H1 (cell line): ENCODE data around the gene GRM7. TPM values are rescaled to one million over a fixed set of nuclear protein-coding genes. Genes with fewer than 3 reads are reported as not detected.

ENCODE experiments used
- CTCF ChIA-PET: fragments of 300-600 bp; sonication (Branson Sonifier 250); formaldehyde crosslinking; loops from one replicate; lab custom pipeline; 2021; ENCODE audit not compliant: partially characterized antibody; lab: Charles Lee
- POLR2A ChIA-PET: fragments of 300-600 bp; sonication (Branson Sonifier 250); formaldehyde crosslinking; loops from one replicate; lab custom pipeline; 2021; ENCODE audit warnings: inconsistent platforms; ENCODE audit not compliant: partially characterized antibody; lab: Charles Lee
- DNase-seq, 2 experiments: peaks; one replicate each; pipeline versions ENCODE4 v3.0.0 to v3.0.0-alpha.2; 2010 to 2022; ENCODE audit warnings: low spot score in 2 of 2, low read depth in 1 of 2, mixed read lengths in 1 of 2
- FAIRE-seq: peaks from 2 replicates; lab custom pipeline; 2011; peaks lifted over from hg19 to GRCh38; lab: Jason Lieb, UNC
- H2AFZ ChIP-seq: 2 replicates; pipeline ENCODE4 v1.8.1; 2012; ENCODE audit warnings: low read length, inconsistent platforms
- H2AK5ac ChIP-seq: 2 replicates; pipeline ENCODE4 v1.6.1; 2013; ENCODE audit warnings: low read depth, low read length
- H2BK120ac ChIP-seq: replicated peaks from 2 replicates; pipeline ENCODE3; 2013; ENCODE audit warnings: low read depth, low read length, inconsistent platforms
- H2BK12ac ChIP-seq: 2 replicates; pipeline ENCODE4 v1.6.1; 2013; ENCODE audit warnings: low read depth, low read length
- H2BK15ac ChIP-seq: 2 replicates; pipeline ENCODE4 v1.6.1; 2013; ENCODE audit warnings: low read length
- H2BK20ac ChIP-seq: 2 replicates; pipeline ENCODE4 v1.6.1; 2013; ENCODE audit warnings: low read length
- H2BK5ac ChIP-seq: 2 replicates; pipeline ENCODE4 v1.6.1; 2013; ENCODE audit warnings: low read depth, low read length
- H3K14ac ChIP-seq: 2 replicates; pipeline ENCODE4 v1.6.1; 2013; ENCODE audit warnings: inconsistent platforms; ENCODE audit not compliant: insufficient read length
- H3K18ac ChIP-seq: 2 replicates; pipeline ENCODE4 v1.6.1; 2013; ENCODE audit warnings: low read length; ENCODE audit errors: extremely low read depth
- H3K23ac ChIP-seq: 2 replicates; pipeline ENCODE4 v1.6.1; 2013; ENCODE audit warnings: inconsistent platforms; ENCODE audit not compliant: insufficient read length
- H3K23me2 ChIP-seq: 2 replicates; pipeline ENCODE4 v1.6.1; 2013; ENCODE audit warnings: low read depth, low read length
- H3K27ac ChIP-seq: 2 replicates; pipeline ENCODE4 v1.6.1; 2011; ENCODE audit warnings: low read depth, low read length, inconsistent platforms
- H3K27me3 ChIP-seq, 4 experiments: replicated peaks in 1 of 4; 1 replicate in 1 of 4; 2 replicates in 3 of 4; pipeline versions ENCODE4 v1.6.1 to v1.8.1; 2011 to 2013; ENCODE audit warnings: low read length in 3 of 4, mild to moderate bottlenecking in 3 of 4, inconsistent platforms in 2 of 4, mixed read lengths in 2 of 4, moderate library complexity in 1 of 4; ENCODE audit not compliant: control insufficient read depth in 3 of 4, insufficient read depth in 3 of 4; ENCODE audit errors: extremely low read depth in 1 of 4
- H3K36me3 ChIP-seq, 4 experiments: 2 replicates each; pipeline versions ENCODE4 v1.6.1 to v1.8.1; 2011 to 2013; ENCODE audit warnings: mild to moderate bottlenecking in 4 of 4, low read length in 3 of 4, moderate library complexity in 2 of 4, control low read depth in 1 of 4, inconsistent platforms in 1 of 4; ENCODE audit not compliant: insufficient read depth in 4 of 4, control insufficient read depth in 2 of 4
- H3K4ac ChIP-seq: replicated peaks from 2 replicates; pipeline ENCODE3; 2013; ENCODE audit warnings: low read length, low read depth, mixed read lengths, inconsistent platforms; ENCODE audit not compliant: insufficient read length
- H3K4me1 ChIP-seq, 4 experiments: replicated peaks in 1 of 4; 1 replicate in 1 of 4; 2 replicates in 3 of 4; pipeline versions ENCODE4 v1.6.1 to v1.8.1; 2011 to 2013; ENCODE audit warnings: low read length in 3 of 4, inconsistent platforms in 2 of 4, mixed read lengths in 1 of 4; ENCODE audit not compliant: insufficient read depth in 4 of 4, control insufficient read depth in 3 of 4
- H3K4me2 ChIP-seq, 2 experiments: 2 replicates each; pipeline versions ENCODE4 v1.6.1 to v1.8.1; 2011 to 2013; ENCODE audit warnings: low read depth in 2 of 2, low read length in 2 of 2, control low read depth in 1 of 2, inconsistent platforms in 1 of 2, mild to moderate bottlenecking in 1 of 2; ENCODE audit not compliant: insufficient read depth in 1 of 2
- H3K4me3 ChIP-seq, 4 experiments: fragments of 200-600, 300-600 bp in 1 of 4; sonication (generic), shearing (Covaris generic), sonication (Bioruptor Twin) in 1 of 4; 2 replicates each; pipeline versions ENCODE4 v1.5.1 to v1.8.1; 2011 to 2016; ENCODE audit warnings: low read length in 4 of 4, low read depth in 3 of 4, control low read depth in 2 of 4, inconsistent platforms in 2 of 4, mild to moderate bottlenecking in 2 of 4, mixed read lengths in 1 of 4, moderate library complexity in 1 of 4; ENCODE audit not compliant: insufficient read depth in 2 of 4; ENCODE audit errors: extremely low read depth in 1 of 4
- H3K56ac ChIP-seq: replicated peaks from 2 replicates; pipeline ENCODE3; 2013; ENCODE audit warnings: low read depth, mild to moderate bottlenecking, mixed read lengths, low read length, inconsistent platforms; ENCODE audit not compliant: insufficient read length
- H3K79me1 ChIP-seq: 2 replicates; pipeline ENCODE4 v1.6.1; 2013; ENCODE audit warnings: low read depth, low read length, control low read depth
- H3K79me2 ChIP-seq, 2 experiments: 2 replicates each; pipeline versions ENCODE4 v1.6.1 to v1.8.1; 2012 to 2013; ENCODE audit warnings: low read length in 2 of 2, mild to moderate bottlenecking in 2 of 2, inconsistent platforms in 1 of 2; ENCODE audit not compliant: insufficient read depth in 2 of 2, control insufficient read depth in 1 of 2
- H3K9ac ChIP-seq, 4 experiments: replicated peaks in 1 of 4; 1 replicate in 1 of 4; 2 replicates in 3 of 4; pipeline versions ENCODE4 v1.6.1 to v1.8.1; 2011 to 2013; ENCODE audit warnings: low read depth in 3 of 4, low read length in 3 of 4, control low read depth in 2 of 4, mild to moderate bottlenecking in 2 of 4, moderate library complexity in 2 of 4, inconsistent platforms in 1 of 4; ENCODE audit errors: extremely low read depth in 1 of 4
- H3K9me3 ChIP-seq, 2 experiments: 2 replicates each; pipeline versions ENCODE4 v1.6.1 to v1.8.1; 2012 to 2013; ENCODE audit warnings: mild to moderate bottlenecking in 2 of 2, moderate library complexity in 2 of 2, control low read depth in 1 of 2, inconsistent platforms in 1 of 2, low read depth in 1 of 2, low read length in 1 of 2, mixed read lengths in 1 of 2; ENCODE audit not compliant: insufficient read depth in 2 of 2
- H4K20me1 ChIP-seq, 2 experiments: replicated peaks in 1 of 2; 2 replicates each; pipeline versions ENCODE3 to v1.8.1; 2011 to 2013; ENCODE audit warnings: inconsistent platforms in 2 of 2, low read length in 2 of 2, mild to moderate bottlenecking in 1 of 2; ENCODE audit not compliant: insufficient read depth in 2 of 2, control insufficient read depth in 1 of 2
- H4K5ac ChIP-seq: 2 replicates; pipeline ENCODE4 v1.6.1; 2013; ENCODE audit warnings: low read length, low read depth, mixed read lengths, inconsistent platforms; ENCODE audit not compliant: insufficient read length
- H4K8ac ChIP-seq: 2 replicates; pipeline ENCODE4 v1.8.0; 2013; ENCODE audit warnings: mild to moderate bottlenecking, moderate library complexity, low read length, inconsistent platforms; ENCODE audit not compliant: insufficient read depth; ENCODE audit errors: extremely low read depth
- H4K91ac ChIP-seq: replicated peaks from 2 replicates; pipeline ENCODE3; 2013; ENCODE audit warnings: low read length, mixed read lengths, inconsistent platforms; ENCODE audit not compliant: insufficient read length
- KDM4A ChIP-seq: IDR thresholded peaks from one replicate; pipeline ENCODE4 v1.7.1; 2012; ENCODE audit warnings: low read depth, mild to moderate bottlenecking, moderate library complexity, low read length, inconsistent platforms; ENCODE audit not compliant: severe bottlenecking
- TAF7 ChIP-seq: optimal IDR thresholded peaks from 2 replicates; pipeline ENCODE3; 2011; ENCODE audit warnings: low read depth, mild to moderate bottlenecking, inconsistent platforms, low read length, moderate library complexity, borderline replicate concordance
- WGBS, 2 experiments: shearing (Covaris generic) in 1 of 2; methylation state at CpG; one replicate each; pipeline versions ENCODE4 v1.1.6 to v1.1.7; 2013 to 2015; ENCODE audit warnings: low lambda C conversion rate in 2 of 2, mixed read lengths in 2 of 2, inconsistent platforms in 1 of 2, low coverage in 1 of 2, missing lambda C conversion rate in 1 of 2; ENCODE audit not compliant: insufficient replicate concordance in 2 of 2, insufficient coverage in 1 of 2, insufficient read length in 1 of 2; ENCODE audit errors: extremely low coverage in 1 of 2, missing lambda C conversion rate in 1 of 2; 5-methylcytosine and 5-hydroxymethylcytosine counted together
- polyA plus RNA-seq, 7 experiments: library from polyadenylated mRNA; depleted of rRNA in 3 of 7; stranded (reverse) in 5 of 7; unstranded in 2 of 7; fragments of >200 nt in 5 of 7; fragments of 200-250 nt in 2 of 7; gene quantifications; 1 replicate in 5 of 7; 2 replicates in 1 of 7; 4 replicates in 1 of 7; pipeline versions ENCODE4 v1.2.1 to v1.2.3, GENCODE V29; 2011 to 2013; ENCODE audit warnings: missing spikeins in 2 of 7, mixed read lengths in 2 of 7
- total RNA-seq: library from RNA; stranded (reverse); fragmentation: NEBNext Ultra II Directional; extraction: Animal tissue kit (Norgen Biotek cat#: 25700); gene quantifications from 2 replicates; pipeline ENCODE4 v1.2.1, GENCODE V29; 2021

Gene GRM7
- total and polyA plus RNA-seq, 2 of the 8 experiments (the other 6 are each of a cell fraction or from before 2014, with no cell fraction given): 0.17 to 0.24 TPM

GRCh38 chr3:7602297-7602696 is 741.4 kb downstream of the GRM7 start:
- 84% methylated on average over 2 of the region's 2 CpGs; no CpG with 5 or more reads in 1 of the 2 experiments for WGBS, 2 experiments
- no peak overlapping the region for H3K23ac ChIP-seq
- H3K9ac ChIP-seq: no peak overlapping the region
- H3K56ac ChIP-seq: no peak overlapping the region
- H2BK120ac ChIP-seq: no peak overlapping the region
- no peak overlapping the region for H2BK15ac ChIP-seq
- no peaks in the 10 kb centered on the region for H4K20me1 ChIP-seq
- no peaks in the 10 kb centered on the region for H3K36me3 ChIP-seq
- H3K79me2 ChIP-seq: no peaks in the 10 kb centered on the region
- no peak overlapping the region for H3K4me2 ChIP-seq
- H2BK12ac ChIP-seq: no peak overlapping the region
- no peaks in the 10 kb centered on the region for H3K23me2 ChIP-seq
- H3K27me3 ChIP-seq: no peaks in the 10 kb centered on the region
- H3K18ac ChIP-seq: no peak overlapping the region
- no peak overlapping the region for H4K8ac ChIP-seq
- ChIA-PET CTCF (no interaction called here), POLR2A (no interaction called here)
- no peak overlapping the region for H2BK20ac ChIP-seq
- peaks cover 0 to 7% (median 0%) of the 10 kb centered on the region in 4 experiments; a peak in 1 of 7 replicates for H3K4me1 ChIP-seq
- no peak overlapping the region for H3K27ac ChIP-seq
- no peak for DNase-seq
- H3K4me3 ChIP-seq: no peak overlapping the region
- no peak for TF ChIP-seq KDM4A
- no peak for TF ChIP-seq TAF7
- H3K9me3 ChIP-seq: no peaks in the 10 kb centered on the region
- H3K4ac ChIP-seq: no peak overlapping the region
- H2AFZ ChIP-seq: no peak overlapping the region
- H3K14ac ChIP-seq: no peak overlapping the region
- no peaks in the 10 kb centered on the region for H3K79me1 ChIP-seq
- H4K91ac ChIP-seq: no peak overlapping the region
- FAIRE-seq: no peak
- no peak overlapping the region for H2AK5ac ChIP-seq
- no peak overlapping the region for H4K5ac ChIP-seq
- H2BK5ac ChIP-seq: no peak overlapping the region
